Mucosa of descending colon (tissue), 3 donors: Measurements from ENCODE around the gene GABRG3. TPM values are rescaled to one million over a fixed set of nuclear protein-coding genes. Genes with fewer than 3 reads are reported as not detected.

Experiments used
- ATAC-seq: fragments of 200-7000 bp; cut with Tn5 transposase; one replicate; pipeline ENCODE4 v1.9.1; 2020; ENCODE audit warnings: mild to moderate bottlenecking, moderate library complexity
- DNase-seq, 3 donors: peaks; one replicate each; pipeline ENCODE4 v3.0.0-alpha.2; 2020
- H3K36me3 ChIP-seq: fragments of 200-600 bp; one replicate; pipeline ENCODE4 v1.8.0; 2021; ENCODE audit warnings: low read depth, mild to moderate bottlenecking
- H3K4me1 ChIP-seq: fragments of 200-600 bp; one replicate; pipeline ENCODE4 v1.8.0; 2021; ENCODE audit warnings: low read depth, mild to moderate bottlenecking
- H3K4me3 ChIP-seq: fragments of 200-600 bp; one replicate; pipeline ENCODE4 v1.8.0; 2021; ENCODE audit warnings: mild to moderate bottlenecking
- H3K9me3 ChIP-seq: fragments of 200-600 bp; one replicate; pipeline ENCODE4 v1.8.0; 2021; ENCODE audit warnings: mild to moderate bottlenecking
- intact Hi-C, 2 donors: fragments of 100-400 bp; cut with DNase I in 1 of 2; cut with micrococcal nuclease in 1 of 2; formaldehyde crosslinking; loops; one replicate each; pipeline versions ENCODE4 v1.11.0 to v1.11.1; 2022; cut with DNase I, micrococcal nuclease
- total RNA-seq, 3 donors: library from RNA; stranded (reverse); fragmentation: NEBNext Ultra II Directional in 2 of 3; extraction: Animal tissue kit (Norgen Biotek cat#: 25700) in 2 of 3; gene quantifications; one replicate each; pipeline versions ENCODE4 v1.2.1 to v1.2.4, GENCODE V29; 2021 to 2023
- TF ChIP-seq, protein P1 (sequence below): fragments of 200-600 bp; IDR thresholded peaks from one replicate; pipeline ENCODE4 v1.8.0; 2022; ENCODE audit warnings: antibody characterized with exemption, mild to moderate bottlenecking
- donor health status: DM: no; HTN: no; CAD: no; lungs with moderate emphysema.
- donor health status: DM: no; HTN: no; CAD: no.
- donor health status: DM: no; HTN: yes; CAD: no.

Gene GABRG3
- total RNA-seq, 3 donors from 2014 or later: 0.03 TPM; not detected in 2

DNA sequence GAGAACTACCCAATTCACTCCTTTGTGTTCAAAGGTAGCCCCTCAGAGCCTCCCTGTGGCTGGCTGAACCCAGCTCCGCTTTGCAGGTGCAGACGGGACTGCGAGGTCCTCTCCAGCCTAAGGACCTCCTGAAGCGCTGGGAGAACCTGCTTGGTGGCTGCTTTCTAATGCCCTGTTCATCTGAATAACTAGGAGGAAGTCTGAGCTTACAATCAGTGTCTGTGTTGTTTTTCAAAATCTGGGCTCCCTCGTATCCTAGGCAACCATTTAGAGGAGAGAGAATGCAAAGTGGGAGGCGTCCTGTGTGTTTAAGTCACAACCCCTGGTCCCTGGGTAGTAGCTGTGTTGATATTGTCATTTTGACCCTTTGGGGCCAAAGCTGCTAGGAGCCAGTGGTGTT, 99.9 kb downstream of the GABRG3 start:
- intact Hi-C loops: no loop called here
- DNase-seq (no peak), ATAC-seq (no peak)
- Histone ChIP-seq H3K4me1 (no peaks in the 10 kb centered on the region), H3K36me3 (no peaks in the 10 kb centered on the region), H3K4me3 (no peak overlapping the region), H3K9me3 (peaks cover 82% of the 10 kb centered on the region)
- TF ChIP-seq, protein P1, sequence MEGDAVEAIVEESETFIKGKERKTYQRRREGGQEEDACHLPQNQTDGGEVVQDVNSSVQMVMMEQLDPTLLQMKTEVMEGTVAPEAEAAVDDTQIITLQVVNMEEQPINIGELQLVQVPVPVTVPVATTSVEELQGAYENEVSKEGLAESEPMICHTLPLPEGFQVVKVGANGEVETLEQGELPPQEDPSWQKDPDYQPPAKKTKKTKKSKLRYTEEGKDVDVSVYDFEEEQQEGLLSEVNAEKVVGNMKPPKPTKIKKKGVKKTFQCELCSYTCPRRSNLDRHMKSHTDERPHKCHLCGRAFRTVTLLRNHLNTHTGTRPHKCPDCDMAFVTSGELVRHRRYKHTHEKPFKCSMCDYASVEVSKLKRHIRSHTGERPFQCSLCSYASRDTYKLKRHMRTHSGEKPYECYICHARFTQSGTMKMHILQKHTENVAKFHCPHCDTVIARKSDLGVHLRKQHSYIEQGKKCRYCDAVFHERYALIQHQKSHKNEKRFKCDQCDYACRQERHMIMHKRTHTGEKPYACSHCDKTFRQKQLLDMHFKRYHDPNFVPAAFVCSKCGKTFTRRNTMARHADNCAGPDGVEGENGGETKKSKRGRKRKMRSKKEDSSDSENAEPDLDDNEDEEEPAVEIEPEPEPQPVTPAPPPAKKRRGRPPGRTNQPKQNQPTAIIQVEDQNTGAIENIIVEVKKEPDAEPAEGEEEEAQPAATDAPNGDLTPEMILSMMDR: no peak

DNA sequence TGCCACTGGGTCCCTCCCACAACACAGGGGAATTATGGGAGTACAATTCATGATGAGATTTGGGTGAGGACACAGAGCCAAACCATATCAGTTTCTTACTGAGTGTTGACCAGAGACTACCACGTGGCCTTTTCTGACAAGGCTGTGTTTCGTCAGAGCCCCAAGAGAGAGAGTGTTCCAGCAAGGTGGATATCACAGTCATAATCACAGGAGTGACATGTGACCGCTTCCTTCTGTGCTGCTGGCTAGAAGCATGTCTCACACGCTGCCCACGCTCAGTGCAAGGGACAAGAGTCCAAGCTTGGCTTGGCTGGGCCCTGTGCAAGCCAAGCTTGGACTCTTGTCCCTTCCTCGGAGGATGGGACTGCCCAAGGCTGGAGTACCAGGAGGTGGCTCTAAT, 103.2 kb downstream of the GABRG3 start:
- DNase-seq (no peak), ATAC-seq (no peak)
- Histone ChIP-seq H3K4me1 (no peaks in the 10 kb centered on the region), H3K4me3 (no peak overlapping the region), H3K9me3 (peaks cover 76% of the 10 kb centered on the region), H3K36me3 (no peaks in the 10 kb centered on the region)
- intact Hi-C loops: no loop called here
- TF ChIP-seq, protein P1: no peak

DNA sequence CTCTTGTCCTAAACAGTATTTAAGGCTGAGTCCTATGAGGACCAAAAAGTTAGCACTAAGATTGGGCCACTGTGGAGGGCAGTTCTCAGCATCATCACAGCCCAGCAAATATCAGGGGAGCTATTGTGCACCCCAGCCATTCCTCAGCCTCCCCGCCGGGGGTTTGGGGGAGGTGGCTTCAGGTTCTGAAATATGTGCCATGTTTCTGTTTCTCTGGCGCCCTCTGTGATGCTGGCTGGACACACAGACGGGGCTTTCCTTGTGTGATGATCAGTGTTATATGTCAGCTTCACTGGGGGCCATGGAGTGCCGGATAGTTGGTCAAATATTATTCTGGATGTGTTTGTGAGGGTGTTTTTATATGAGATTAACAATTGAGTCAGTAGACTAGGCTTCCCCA, 106.8 kb downstream of the GABRG3 start:
- TF ChIP-seq, protein P1: no peak
- no peak overlapping the region for H3K4me3 ChIP-seq
- intact Hi-C loops: no loop called here
- no peak for ATAC-seq
- H3K36me3 ChIP-seq: no peaks in the 10 kb centered on the region
- H3K4me1 ChIP-seq: no peaks in the 10 kb centered on the region
- peaks cover 66% of the 10 kb centered on the region for H3K9me3 ChIP-seq
- DNase-seq: no peak

DNA sequence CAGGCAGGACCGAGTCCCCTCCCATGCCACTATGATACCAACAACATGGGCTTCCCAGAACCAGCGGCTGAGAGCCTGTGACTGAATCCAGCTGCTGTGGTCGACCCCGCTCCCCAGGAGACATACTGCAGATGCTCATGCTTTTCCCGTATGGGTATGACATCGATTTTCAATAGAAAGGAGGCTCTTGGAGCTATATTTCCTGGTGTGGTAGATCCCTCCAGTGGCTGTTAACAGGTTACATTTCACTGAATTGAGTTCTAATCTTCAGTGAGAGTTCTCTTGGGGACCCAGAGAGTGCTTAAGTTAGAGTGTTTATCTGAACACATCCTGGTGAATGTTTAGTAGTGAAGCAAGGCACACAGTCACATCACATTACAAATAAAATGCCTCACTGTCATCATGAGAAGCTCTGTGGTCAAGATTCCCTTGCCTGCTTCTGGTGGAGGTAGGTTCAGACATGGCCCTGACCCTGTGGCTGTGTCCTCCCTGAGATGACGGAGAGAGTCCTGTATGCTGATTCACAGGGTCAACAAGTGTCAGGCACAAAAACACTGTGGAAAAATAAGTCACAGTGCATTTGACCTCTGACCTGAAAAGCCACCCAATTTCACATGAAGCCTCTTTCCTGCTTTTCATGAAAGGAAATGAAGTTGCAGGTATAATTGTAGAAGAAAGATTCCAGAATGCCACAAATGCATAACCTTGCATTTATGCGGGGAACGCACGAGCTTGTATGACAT, 110.9 kb downstream of the GABRG3 start:
- Histone ChIP-seq H3K4me1 (no peaks in the 10 kb centered on the region), H3K36me3 (no peaks in the 10 kb centered on the region), H3K9me3 (peaks cover 58% of the 10 kb centered on the region), H3K4me3 (no peak overlapping the region)
- TF ChIP-seq, protein P1: no peak
- no peak for ATAC-seq
- intact Hi-C loops: no loop called here
- no peak for DNase-seq

DNA sequence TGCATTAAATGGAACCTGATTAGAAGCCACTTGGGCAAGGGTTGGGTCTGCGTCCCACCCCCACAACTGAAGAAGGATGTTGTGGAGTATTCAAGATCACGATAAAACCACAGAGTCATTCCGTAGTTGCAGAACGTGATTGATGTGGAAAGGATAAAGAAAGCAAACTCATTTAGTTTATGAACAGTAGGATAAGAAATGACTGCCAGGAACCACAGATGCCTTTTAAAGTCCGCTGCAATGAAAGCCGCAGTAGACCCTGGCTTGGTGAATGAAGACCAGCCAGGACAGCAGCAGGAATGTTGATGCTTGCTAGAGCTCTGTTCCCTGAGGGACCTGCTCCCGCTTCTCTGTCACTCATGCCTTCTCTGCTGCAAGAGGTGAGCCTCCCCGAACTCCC, 111.5 kb downstream of the GABRG3 start:
- Histone ChIP-seq H3K4me3 (no peak overlapping the region), H3K36me3 (no peaks in the 10 kb centered on the region), H3K9me3 (peaks cover 58% of the 10 kb centered on the region), H3K4me1 (no peaks in the 10 kb centered on the region)
- intact Hi-C loops: no loop called here
- ATAC-seq (no peak), DNase-seq (no peak)
- TF ChIP-seq, protein P1: no peak
